Activated T-helper 2 cell treated with anti-CD3 and anti-CD28 coated beads, Interferon-gamma antibody, Interleukin-2, Interleukin-4, amounts not matched to agents 10 μg/mL and 5 μg/mL and 100 μg/mL, durations not matched to agents 14 hours and 24 hours and 36 hours (primary cell): ENCODE data around the gene KRT13. TPM values are rescaled to one million over a fixed set of nuclear protein-coding genes. Genes with fewer than 3 reads are reported as not detected.
"Not testable (repeated sequence)": the region's sequence is repeated elsewhere in the genome, so short reads cannot be mapped to it uniquely, and the experiment has no call there.

Source experiments
- DNase-seq: peaks from one replicate; pipeline ENCODE4 v3.0.0; 2021; ENCODE audit warnings: low spot score
- H3K27ac Mint-ChIP-seq: one replicate; pipeline ENCODE4 v1.8.0; 2021; ENCODE audit warnings: mixed read lengths
- H3K27me3 Mint-ChIP-seq: one replicate; pipeline ENCODE4 v1.8.0; 2021; ENCODE audit warnings: low read depth, mixed read lengths
- H3K36me3 Mint-ChIP-seq: one replicate; pipeline ENCODE4 v1.8.0; 2021; ENCODE audit warnings: low read depth, mixed read lengths
- H3K4me1 Mint-ChIP-seq: one replicate; pipeline ENCODE4 v1.8.0; 2021; ENCODE audit warnings: low read depth, mixed read lengths
- H3K4me3 Mint-ChIP-seq: one replicate; pipeline ENCODE4 v1.8.0; 2021; ENCODE audit warnings: low read depth, mild to moderate bottlenecking, moderate library complexity, mixed read lengths
- H3K9me3 Mint-ChIP-seq: one replicate; pipeline ENCODE4 v1.8.0; 2021; ENCODE audit warnings: mixed read lengths
- intact Hi-C: fragments of 100-400 bp; cut with micrococcal nuclease; formaldehyde crosslinking; loops from one replicate; pipeline ENCODE4 v1.15.1; 2023
- total RNA-seq: library from RNA; stranded (reverse); gene quantifications from 2 replicates; pipeline ENCODE4 v1.2.3, GENCODE V29; 2022

The KRT13 gene
- total RNA-seq, 1 donor from 2014 or later: not detected

- no peak for DNase-seq
- H3K27ac Mint-ChIP-seq: no peak overlapping the region
- no peak overlapping the region for H3K4me3 Mint-ChIP-seq
- peaks cover 25% of the 10 kb centered on the region for H3K4me1 Mint-ChIP-seq
- peaks cover 8% of the 10 kb centered on the region for H3K9me3 Mint-ChIP-seq
- peaks cover 2% of the 10 kb centered on the region for H3K27me3 Mint-ChIP-seq
- intact Hi-C loops: loop anchor here (5.0 to 10.0 kb wide), 2 partner anchors 58 to 140 kb away; partner anchors contain the start of gene KRT36
- no peaks in the 10 kb centered on the region for H3K36me3 Mint-ChIP-seq
Observed at GRCh38 chr17:41544935-41545334, 39.5 kb upstream of the KRT13 start.

GRCh38 chr17:41544491-41544892 is 39.1 kb upstream of the KRT13 start:
- Mint-ChIP-seq H3K27ac (no peak overlapping the region), H3K9me3 (peaks cover 8% of the 10 kb centered on the region), H3K4me1 (peaks cover 22% of the 10 kb centered on the region), H3K4me3 (no peak overlapping the region), H3K36me3 (no peaks in the 10 kb centered on the region), H3K27me3 (peaks cover 2% of the 10 kb centered on the region)
- intact Hi-C loops: loop anchor here (10.0 kb wide), 1 partner anchor 140 kb away; no protein-coding TSS in a partner anchor
- no peak for DNase-seq

- not testable (repeated sequence) for H3K27ac Mint-ChIP-seq, H3K4me3 Mint-ChIP-seq, H3K27me3 Mint-ChIP-seq, H3K9me3 Mint-ChIP-seq, H3K36me3 Mint-ChIP-seq, DNase-seq, H3K4me1 Mint-ChIP-seq
- intact Hi-C loops: loop anchor here (10.0 kb wide), 1 partner anchor 138 kb away; no protein-coding TSS in a partner anchor
Observed at GRCh38 chr17:41542786-41543185, 37.4 kb upstream of the KRT13 start.

GRCh38 chr17:41542357-41542756 is 36.9 kb upstream of the KRT13 start:
- intact Hi-C loops: loop anchor here (10.0 kb wide), 1 partner anchor 138 kb away; no protein-coding TSS in a partner anchor
- H3K27me3 Mint-ChIP-seq: peaks cover 2% of the 10 kb centered on the region
- peaks cover 6% of the 10 kb centered on the region for H3K9me3 Mint-ChIP-seq
- H3K36me3 Mint-ChIP-seq: no peaks in the 10 kb centered on the region
- H3K4me1 Mint-ChIP-seq: peaks cover 3% of the 10 kb centered on the region
- no peak overlapping the region for H3K27ac Mint-ChIP-seq
- no peak overlapping the region for H3K4me3 Mint-ChIP-seq
- DNase-seq: no peak

- DNase-seq: no peak
- Mint-ChIP-seq H3K4me1 (peaks cover 3% of the 10 kb centered on the region), H3K27ac (no peak overlapping the region), H3K27me3 (peaks cover 2% of the 10 kb centered on the region), H3K9me3 (no peaks in the 10 kb centered on the region), H3K4me3 (no peak overlapping the region), H3K36me3 (no peaks in the 10 kb centered on the region)
- intact Hi-C loops: loop anchor here (10.0 kb wide), 1 partner anchor 136 kb away; no protein-coding TSS in a partner anchor
Observed at GRCh38 chr17:41540921-41541625, 35.7 kb upstream of the KRT13 start.

- peaks cover 6% of the 10 kb centered on the region for H3K27me3 Mint-ChIP-seq
- intact Hi-C loops: loop anchor here (10.0 kb wide), 1 partner anchor 135 kb away; no protein-coding TSS in a partner anchor
- DNase-seq: no peak
Observed at GRCh38 chr17:41539979-41540701, 34.7 kb upstream of the KRT13 start.

GRCh38 chr17:41539071-41539492 is 33.7 kb upstream of the KRT13 start:
- Mint-ChIP-seq H3K36me3 (no peaks in the 10 kb centered on the region), H3K9me3 (no peaks in the 10 kb centered on the region), H3K4me3 (no peak overlapping the region), H3K27me3 (peaks cover 9% of the 10 kb centered on the region), H3K27ac (no peak overlapping the region), H3K4me1 (peaks cover 3% of the 10 kb centered on the region)
- no peak for DNase-seq
- intact Hi-C loops: no loop called here

More at GRCh38 chr17:41539979-41540701, 34.7 kb upstream of the KRT13 start:
- H3K4me3 Mint-ChIP-seq: no peak overlapping the region
- H3K9me3 Mint-ChIP-seq: no peaks in the 10 kb centered on the region
- H3K36me3 Mint-ChIP-seq: no peaks in the 10 kb centered on the region
- no peak overlapping the region for H3K27ac Mint-ChIP-seq
- H3K4me1 Mint-ChIP-seq: peaks cover 3% of the 10 kb centered on the region

- Mint-ChIP-seq H3K27me3 (peaks cover 9% of the 10 kb centered on the region), H3K4me1 (peaks cover 3% of the 10 kb centered on the region), H3K27ac (no peak overlapping the region), H3K9me3 (no peaks in the 10 kb centered on the region), H3K4me3 (no peak overlapping the region), H3K36me3 (no peaks in the 10 kb centered on the region)
- DNase-seq: no peak
- intact Hi-C loops: no loop called here
Observed at GRCh38 chr17:41538565-41538991, 33.2 kb upstream of the KRT13 start.

- Mint-ChIP-seq H3K27me3 (peaks cover 9% of the 10 kb centered on the region), H3K36me3 (no peaks in the 10 kb centered on the region)
Observed at GRCh38 chr17:41537990-41538389, 32.6 kb upstream of the KRT13 start.

GRCh38 chr17:41537614-41537954 is 32.2 kb upstream of the KRT13 start:
- Mint-ChIP-seq H3K27me3 (peaks cover 13% of the 10 kb centered on the region), H3K27ac (no peak overlapping the region), H3K9me3 (no peaks in the 10 kb centered on the region), H3K4me3 (no peak overlapping the region), H3K36me3 (no peaks in the 10 kb centered on the region), H3K4me1 (peaks cover 2% of the 10 kb centered on the region)
- no peak for DNase-seq
- intact Hi-C loops: no loop called here

More at GRCh38 chr17:41537990-41538389, 32.6 kb upstream of the KRT13 start:
- H3K4me3 Mint-ChIP-seq: no peak overlapping the region
- intact Hi-C loops: no loop called here
- peaks cover 3% of the 10 kb centered on the region for H3K4me1 Mint-ChIP-seq
- no peaks in the 10 kb centered on the region for H3K9me3 Mint-ChIP-seq
- no peak for DNase-seq
- H3K27ac Mint-ChIP-seq: no peak overlapping the region

- peaks cover 16% of the 10 kb centered on the region for H3K27me3 Mint-ChIP-seq
- no peak for DNase-seq
- intact Hi-C loops: no loop called here
- H3K36me3 Mint-ChIP-seq: no peaks in the 10 kb centered on the region
- H3K9me3 Mint-ChIP-seq: no peaks in the 10 kb centered on the region
- H3K4me3 Mint-ChIP-seq: no peak overlapping the region
- no peaks in the 10 kb centered on the region for H3K4me1 Mint-ChIP-seq
- H3K27ac Mint-ChIP-seq: no peak overlapping the region
Observed at GRCh38 chr17:41536741-41537613, 31.6 kb upstream of the KRT13 start.

- Mint-ChIP-seq H3K27me3 (peaks cover 23% of the 10 kb centered on the region), H3K27ac (no peak overlapping the region), H3K4me1 (no peaks in the 10 kb centered on the region), H3K4me3 (no peak overlapping the region), H3K9me3 (no peaks in the 10 kb centered on the region), H3K36me3 (no peaks in the 10 kb centered on the region)
- no peak for DNase-seq
- intact Hi-C loops: no loop called here
Observed at GRCh38 chr17:41535764-41536481, 30.5 kb upstream of the KRT13 start.
